ENCODE results near the gene IPO11. TPM values are rescaled to one million over a fixed set of nuclear protein-coding genes. Genes with fewer than 3 reads are reported as not detected.

IPO11 gene
- total and polyA plus RNA-seq, 2 of the 13 experiments (the other 11 are each of a cell fraction or from before 2014, with no cell fraction given) = 13.9 to 24.4 TPM

DNA sequence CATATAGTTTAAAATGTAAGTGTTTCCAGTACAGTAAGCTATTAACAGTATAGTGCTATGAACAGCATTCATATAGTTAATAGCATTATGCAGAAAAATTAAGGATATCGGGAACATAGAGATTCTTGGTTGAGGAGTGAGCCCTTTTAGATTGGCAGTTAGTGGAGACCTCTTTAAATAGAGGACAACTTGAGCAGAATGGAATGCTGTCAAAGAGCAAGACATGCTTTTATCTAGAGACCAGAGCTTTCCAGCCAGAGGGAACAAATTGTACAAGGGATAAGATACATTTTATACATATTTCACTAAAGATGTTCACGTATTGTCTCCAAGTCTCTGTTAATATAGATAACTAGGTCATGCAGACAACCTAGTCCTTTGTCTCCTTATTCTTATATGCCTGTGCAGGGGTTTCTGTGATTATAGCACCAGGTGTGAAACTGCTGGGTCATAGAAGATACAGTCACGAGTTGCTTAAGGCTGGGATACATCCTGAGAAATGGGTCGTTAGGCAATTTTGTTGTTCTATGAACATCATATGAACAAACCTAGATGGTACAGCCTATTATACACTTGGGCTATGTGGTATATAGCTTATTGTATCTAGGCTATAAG lies 6.0 kb downstream of the IPO11 start:
- Histone ChIP-seq H3K4me1 (ENCODE audit: insufficient read depth, low read length) (peaks cover 17% of the 10 kb centered on the region), H3K27ac (ENCODE audit: extremely low read length, insufficient read depth, low read length) (no peak overlapping the region), H3K9ac (ENCODE audit: insufficient read depth, low read depth, low read length) (no peak overlapping the region), H3K9me3 (ENCODE audit: low read length) (no peaks in the 10 kb centered on the region), H4K20me1 (ENCODE audit: insufficient read depth, low read length) (no peaks in the 10 kb centered on the region), H3K4me3 (replicated peaks in 1 of 3; ENCODE audit: insufficient read depth in 1 of 3, low read depth in 2 of 3, low read length in 3 of 3) (no peak overlapping the region), H3K4me2 (ENCODE audit: low read depth, low read length) (no peak overlapping the region), H3K36me3 (replicated peaks in 1 of 2; ENCODE audit: control insufficient read depth in 1 of 2, insufficient read depth in 2 of 2, low read length in 2 of 2) (peaks cover 0 to 18% of the 10 kb centered on the region in 2 experiments; a peak in 2 of 5 replicates), H3K27me3 (ENCODE audit: control insufficient read depth in 1 of 2, insufficient read depth in 2 of 2, low read length in 2 of 2) (no peaks in the 10 kb centered on the region), H3K79me2 (ENCODE audit: insufficient read depth, low read length) (peaks cover 87% of the 10 kb centered on the region), H2AFZ (ENCODE audit: low read length) (no peak overlapping the region)
- 94% methylated on average over 4 of the region's 4 CpGs for WGBS (ENCODE audit: low lambda C conversion rate)
- TF ChIP-seq, protein P1, sequence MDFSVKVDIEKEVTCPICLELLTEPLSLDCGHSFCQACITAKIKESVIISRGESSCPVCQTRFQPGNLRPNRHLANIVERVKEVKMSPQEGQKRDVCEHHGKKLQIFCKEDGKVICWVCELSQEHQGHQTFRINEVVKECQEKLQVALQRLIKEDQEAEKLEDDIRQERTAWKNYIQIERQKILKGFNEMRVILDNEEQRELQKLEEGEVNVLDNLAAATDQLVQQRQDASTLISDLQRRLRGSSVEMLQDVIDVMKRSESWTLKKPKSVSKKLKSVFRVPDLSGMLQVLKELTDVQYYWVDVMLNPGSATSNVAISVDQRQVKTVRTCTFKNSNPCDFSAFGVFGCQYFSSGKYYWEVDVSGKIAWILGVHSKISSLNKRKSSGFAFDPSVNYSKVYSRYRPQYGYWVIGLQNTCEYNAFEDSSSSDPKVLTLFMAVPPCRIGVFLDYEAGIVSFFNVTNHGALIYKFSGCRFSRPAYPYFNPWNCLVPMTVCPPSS (IDR thresholded peaks at IDR 0.05) = no peak
- no peak for TF ChIP-seq KLF6 (CRISPR knock-in tag; IDR thresholded peaks at IDR 0.05)
- TF ChIP-seq, protein P2, sequence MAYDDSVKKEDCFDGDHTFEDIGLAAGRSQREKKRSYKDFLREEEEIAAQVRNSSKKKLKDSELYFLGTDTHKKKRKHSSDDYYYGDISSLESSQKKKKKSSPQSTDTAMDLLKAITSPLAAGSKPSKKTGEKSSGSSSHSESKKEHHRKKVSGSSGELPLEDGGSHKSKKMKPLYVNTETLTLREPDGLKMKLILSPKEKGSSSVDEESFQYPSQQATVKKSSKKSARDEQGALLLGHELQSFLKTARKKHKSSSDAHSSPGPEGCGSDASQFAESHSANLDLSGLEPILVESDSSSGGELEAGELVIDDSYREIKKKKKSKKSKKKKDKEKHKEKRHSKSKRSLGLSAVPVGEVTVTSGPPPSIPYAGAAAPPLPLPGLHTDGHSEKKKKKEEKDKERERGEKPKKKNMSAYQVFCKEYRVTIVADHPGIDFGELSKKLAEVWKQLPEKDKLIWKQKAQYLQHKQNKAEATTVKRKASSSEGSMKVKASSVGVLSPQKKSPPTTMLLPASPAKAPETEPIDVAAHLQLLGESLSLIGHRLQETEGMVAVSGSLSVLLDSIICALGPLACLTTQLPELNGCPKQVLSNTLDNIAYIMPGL (CRISPR knock-in tag; IDR thresholded peaks at IDR 0.05; ENCODE audit: borderline replicate concordance in 1 of 2, low read depth in 1 of 2) = no peak
- no peak for TF ChIP-seq RCOR2 (CRISPR knock-in tag; IDR thresholded peaks at IDR 0.05)
- TF ChIP-seq PRMT3 (CRISPR knock-in tag; IDR thresholded peaks at IDR 0.05; ENCODE audit: borderline replicate concordance, low read depth) = no peak
- no peak for TF ChIP-seq ZBTB3 (CRISPR knock-in tag; IDR thresholded peaks at IDR 0.05; ENCODE audit: borderline replicate concordance, low read depth)
- TF ChIP-seq, protein P3, sequence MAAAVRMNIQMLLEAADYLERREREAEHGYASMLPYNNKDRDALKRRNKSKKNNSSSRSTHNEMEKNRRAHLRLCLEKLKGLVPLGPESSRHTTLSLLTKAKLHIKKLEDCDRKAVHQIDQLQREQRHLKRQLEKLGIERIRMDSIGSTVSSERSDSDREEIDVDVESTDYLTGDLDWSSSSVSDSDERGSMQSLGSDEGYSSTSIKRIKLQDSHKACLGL (CRISPR knock-in tag; IDR thresholded peaks at IDR 0.05) = no peak
- FAIRE-seq = no peak
- ATAC-seq = no peak
- ChIA-PET CTCF (ENCODE audit: low intra/inter-chr PET ratio, low total read pairs) (no interaction called here), POLR2A (interaction anchor here (1.7 kb wide), 1 partner anchor 14 kb away, joined by 4 read pairs; the partner anchor contains the start of gene DIMT1)
- BruUV-seq (replicated peaks) = no TSS peak
- no peak for DNase-seq (ENCODE audit: low spot score)
- in situ Hi-C loops (cut with HindIII; ENCODE audit: extremely low pct_ligation_motif_present, low pct_unique_long_range_greater_than_20kb) = no loop called here
- intact Hi-C loops (cut with micrococcal nuclease; ENCODE audit: unreplicated experiment) = no loop called here

Data from HepG2 (cell line).